VCaP (cell line): ENCODE results near the gene CNIH2.
A peak's percentile ranks its signal among the peaks of the same experiment; 100 is the strongest.

Experiments
- H3K27ac ChIP-seq: fragments of 450-650 bp; 2 replicates; pipeline ENCODE4 v1.5.1; 2017
- TF ChIP-seq, protein P1 (sequence below): fragments of 450-650 bp; conservative IDR thresholded peaks from 2 replicates; pipeline ENCODE4 v1.5.1; 2017; ENCODE audit warnings: mild to moderate bottlenecking, moderate library complexity

Gene CNIH2

DNA sequence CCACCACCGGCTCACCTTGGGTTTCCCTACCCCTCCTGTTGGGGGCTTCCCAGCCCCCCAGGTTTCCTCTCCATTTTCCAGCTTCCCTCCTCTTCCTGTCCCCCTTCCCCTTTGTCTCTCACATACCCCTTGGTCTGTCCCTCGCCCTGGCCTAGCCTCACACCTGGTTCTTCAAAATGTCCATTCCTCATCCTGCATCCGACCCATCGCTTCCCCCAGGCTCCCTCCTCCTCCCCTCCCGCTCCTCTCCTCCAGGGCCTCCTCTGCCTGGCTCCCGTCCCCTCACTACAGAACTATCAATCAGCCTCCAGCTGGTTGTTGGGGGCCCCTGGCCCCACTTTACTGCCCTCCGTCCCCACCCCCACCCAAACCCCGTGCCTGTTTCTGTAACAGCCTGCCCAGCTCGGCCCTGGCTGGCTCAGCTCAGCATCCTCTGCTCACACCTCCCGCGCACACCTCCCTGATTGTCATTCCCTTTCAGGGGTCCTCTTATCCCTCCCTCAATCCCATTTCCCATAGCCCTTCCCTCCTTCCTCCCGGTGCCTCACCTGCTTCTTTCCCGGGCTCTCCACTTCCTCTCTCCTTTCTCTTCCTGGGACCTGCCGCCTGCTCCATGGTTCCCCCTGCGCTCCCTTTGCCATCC lies 1.2 kb downstream of the CNIH2 start:
- H3K27ac ChIP-seq: no peak overlapping the region
- TF ChIP-seq, protein P1, sequence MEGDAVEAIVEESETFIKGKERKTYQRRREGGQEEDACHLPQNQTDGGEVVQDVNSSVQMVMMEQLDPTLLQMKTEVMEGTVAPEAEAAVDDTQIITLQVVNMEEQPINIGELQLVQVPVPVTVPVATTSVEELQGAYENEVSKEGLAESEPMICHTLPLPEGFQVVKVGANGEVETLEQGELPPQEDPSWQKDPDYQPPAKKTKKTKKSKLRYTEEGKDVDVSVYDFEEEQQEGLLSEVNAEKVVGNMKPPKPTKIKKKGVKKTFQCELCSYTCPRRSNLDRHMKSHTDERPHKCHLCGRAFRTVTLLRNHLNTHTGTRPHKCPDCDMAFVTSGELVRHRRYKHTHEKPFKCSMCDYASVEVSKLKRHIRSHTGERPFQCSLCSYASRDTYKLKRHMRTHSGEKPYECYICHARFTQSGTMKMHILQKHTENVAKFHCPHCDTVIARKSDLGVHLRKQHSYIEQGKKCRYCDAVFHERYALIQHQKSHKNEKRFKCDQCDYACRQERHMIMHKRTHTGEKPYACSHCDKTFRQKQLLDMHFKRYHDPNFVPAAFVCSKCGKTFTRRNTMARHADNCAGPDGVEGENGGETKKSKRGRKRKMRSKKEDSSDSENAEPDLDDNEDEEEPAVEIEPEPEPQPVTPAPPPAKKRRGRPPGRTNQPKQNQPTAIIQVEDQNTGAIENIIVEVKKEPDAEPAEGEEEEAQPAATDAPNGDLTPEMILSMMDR: no peak

DNA sequence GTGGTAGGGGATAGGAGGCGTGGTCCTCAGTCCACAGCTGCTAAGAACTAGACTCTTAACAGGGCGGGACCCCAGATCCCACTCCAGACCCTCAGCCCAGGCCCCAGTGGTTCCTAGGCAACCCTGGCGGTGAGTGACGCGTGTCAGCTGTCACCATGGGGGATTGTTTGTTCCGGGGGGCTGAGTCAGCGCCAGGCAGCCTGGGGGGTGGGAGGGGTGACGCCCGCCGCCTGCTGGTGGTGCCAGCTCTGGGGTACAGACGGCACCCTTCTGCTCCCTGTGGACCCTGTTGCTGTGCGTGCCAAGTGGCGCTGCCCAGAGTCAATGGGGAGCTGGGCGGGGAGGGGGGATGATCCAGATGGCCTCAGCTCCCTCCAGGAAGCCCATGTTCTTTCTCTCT lies 2.5 kb downstream of the CNIH2 start:
- TF ChIP-seq, protein P1: no peak
- no peak overlapping the region for H3K27ac ChIP-seq

DNA sequence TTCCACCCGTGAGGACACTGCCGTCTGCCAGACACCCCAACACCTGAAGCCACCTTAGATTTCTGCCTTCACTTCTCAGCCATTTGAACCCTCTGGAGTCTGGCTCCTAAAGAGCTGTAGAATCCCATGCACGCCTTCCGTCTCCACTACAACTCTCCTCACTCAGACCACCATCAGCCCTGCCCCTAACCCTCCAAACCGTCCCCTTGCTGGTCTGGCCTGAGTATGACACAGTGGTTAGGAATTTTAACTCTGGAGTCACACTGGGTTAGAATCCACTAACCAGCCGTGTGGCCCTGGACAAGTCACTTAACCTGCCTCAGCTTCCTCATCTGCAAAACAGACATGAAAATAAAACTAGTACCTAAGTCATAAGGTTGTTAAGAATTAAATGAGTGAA lies 3.0 kb downstream of the CNIH2 start:
- TF ChIP-seq, protein P1: no peak
- H3K27ac ChIP-seq: no peak overlapping the region

DNA sequence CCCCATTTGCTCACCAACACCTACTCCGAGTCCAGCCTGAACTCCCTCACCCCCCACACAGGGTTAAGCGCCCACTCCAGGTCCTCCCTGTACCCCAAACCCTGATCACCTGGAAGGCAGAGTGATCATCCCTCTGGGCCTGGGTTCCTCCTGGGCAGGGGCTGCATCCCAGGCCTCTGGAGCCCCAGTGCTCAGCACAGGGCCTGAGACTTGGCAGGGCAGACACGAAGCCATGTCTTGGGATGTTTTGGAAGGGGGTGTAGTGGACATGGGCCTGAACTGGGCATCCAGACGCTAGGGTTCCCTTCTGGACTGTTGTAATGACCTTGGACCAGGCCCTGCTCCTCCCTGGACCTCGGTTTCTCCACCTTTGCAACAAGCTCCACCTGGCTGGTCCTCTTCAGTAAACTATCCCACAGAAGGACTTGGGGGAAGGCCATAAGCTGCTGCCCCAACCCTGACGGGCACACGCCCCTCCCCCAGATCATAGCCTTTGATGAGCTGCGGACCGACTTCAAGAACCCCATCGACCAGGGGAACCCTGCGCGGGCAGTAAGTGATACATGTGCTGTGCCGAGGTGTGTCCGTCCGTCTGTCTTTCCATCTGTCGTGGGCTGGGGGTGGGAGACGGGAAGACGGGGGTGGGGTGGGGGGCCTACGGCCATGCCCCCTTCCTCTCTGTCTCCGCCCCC lies 3.9 kb downstream of the CNIH2 start:
- no peak overlapping the region for H3K27ac ChIP-seq
- TF ChIP-seq, protein P1: no peak

DNA sequence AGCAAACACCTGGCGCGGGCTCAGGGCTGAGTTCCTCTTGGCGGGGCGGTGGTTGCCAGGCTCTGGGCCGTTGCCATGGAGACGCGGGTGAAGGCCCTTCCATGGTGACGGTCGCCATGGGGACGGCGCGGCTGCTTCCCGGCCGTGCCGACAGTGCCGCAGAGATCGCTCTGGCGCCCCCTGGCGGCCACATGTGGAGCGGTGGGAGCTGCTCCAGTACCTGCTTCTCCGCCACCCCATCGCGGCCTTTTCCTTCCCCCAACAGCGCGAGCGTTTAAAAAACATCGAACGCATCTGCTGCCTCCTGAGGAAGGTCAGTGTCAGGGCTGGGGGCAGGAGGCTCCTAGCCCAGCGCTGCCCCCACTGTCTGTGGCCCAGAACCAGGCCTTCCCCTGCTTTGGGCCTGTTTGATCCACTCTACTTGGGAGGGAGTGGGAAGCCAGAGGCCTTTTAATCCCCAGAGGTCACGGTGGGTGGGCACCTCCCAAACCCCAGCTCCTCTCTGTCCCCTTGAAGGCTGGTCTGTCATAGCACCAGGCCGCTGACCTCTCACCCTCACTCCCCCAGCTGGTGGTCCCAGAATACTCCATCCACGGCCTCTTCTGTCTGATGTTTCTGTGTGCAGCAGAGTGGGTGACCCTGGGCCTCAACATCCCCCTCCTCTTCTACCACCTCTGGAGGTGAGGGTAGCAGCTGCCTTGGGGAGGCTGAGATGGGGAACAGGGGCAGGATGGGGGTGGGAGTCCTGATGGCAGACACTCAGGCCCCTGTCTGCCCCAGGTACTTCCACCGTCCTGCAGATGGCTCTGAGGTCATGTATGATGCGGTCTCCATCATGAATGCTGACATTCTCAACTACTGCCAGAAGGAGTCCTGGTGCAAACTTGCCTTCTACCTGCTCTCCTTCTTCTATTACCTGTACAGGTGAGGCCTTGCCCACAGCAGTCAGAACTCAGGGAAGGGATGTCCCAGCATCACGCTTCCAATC lies 4.8 kb downstream of the CNIH2 start:
- H3K27ac ChIP-seq: peak overlapping the region; percentile 43
- TF ChIP-seq, protein P1: peak; percentile 100

DNA sequence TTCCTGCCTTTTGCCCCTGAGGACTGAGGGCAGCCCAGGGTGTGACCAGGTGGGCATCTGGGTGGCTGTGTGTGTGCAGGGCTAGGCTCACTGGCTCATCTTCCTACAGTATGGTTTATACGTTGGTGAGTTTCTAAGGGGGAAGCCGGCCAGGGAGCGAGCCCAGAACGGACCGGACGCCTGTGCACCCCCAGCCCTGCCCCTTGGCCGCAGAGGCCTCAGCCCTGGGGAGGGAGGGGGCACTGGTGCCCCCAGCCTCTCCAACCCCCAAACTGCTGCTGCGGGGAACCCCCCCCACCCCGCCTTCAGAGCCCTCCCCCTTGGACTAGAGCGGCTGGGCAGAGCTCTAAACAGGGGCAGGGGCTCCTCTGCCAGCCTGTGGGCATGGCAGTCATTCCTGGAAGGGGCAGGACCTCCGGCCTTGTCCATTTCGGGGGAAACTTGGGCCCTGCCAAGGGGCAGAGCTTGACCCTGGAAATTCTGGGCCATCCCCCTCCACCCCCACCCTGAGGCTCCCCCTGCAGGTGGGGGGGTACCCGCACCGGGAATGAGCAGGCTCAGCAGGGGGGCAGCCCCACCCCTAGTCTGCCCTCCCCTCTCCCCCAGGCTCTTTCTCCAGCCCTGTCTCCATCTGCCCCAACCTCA lies 5.6 kb downstream of the CNIH2 start:
- TF ChIP-seq, protein P1: no peak
- H3K27ac ChIP-seq: peak overlapping the region; percentile 43; the same call in 1 of the 2 replicates
